ELF-1 (cell line): ENCODE results near the gene LRRC46.

Source experiments
- DNase-seq: peaks from one replicate; pipeline ENCODE4 v3.0.0-alpha.2; 2016; ENCODE audit warnings: low read depth, low spot score

LRRC46 gene

GRCh38 chr17:47831003-47831933 lies at the start of gene LRRC46, which contains the start of gene MRPL10:
TSS of gene LRRC46 (plus strand) at chr17:47831670. CDS start at chr17:47831990, 320 bp downstream.
TSS of gene MRPL10 (minus strand) at chr17:47831541. CDS start at chr17:47831511, 30 bp downstream.
- DNase-seq = peak; percentile 98

GRCh38 chr17:47785538-47786123 lies 45.8 kb upstream of the LRRC46 start:
- peak; percentile 36 for DNase-seq

GRCh38 chr17:47789611-47790561 lies 41.6 kb upstream of the LRRC46 start:
- peak; percentile 67 for DNase-seq

- no peak for DNase-seq
Measured at GRCh38 chr17:47791025-47791424, 40.4 kb upstream of the LRRC46 start.

- no peak for DNase-seq
Measured at GRCh38 chr17:47792457-47792856, 39.0 kb upstream of the LRRC46 start.

GRCh38 chr17:47792979-47793378 lies 38.5 kb upstream of the LRRC46 start:
- no peak for DNase-seq

GRCh38 chr17:47797797-47798196 lies 33.7 kb upstream of the LRRC46 start:
- DNase-seq = no peak

GRCh38 chr17:47800686-47801085 lies 30.8 kb upstream of the LRRC46 start:
- no peak for DNase-seq

GRCh38 chr17:47801176-47801765 lies 30.2 kb upstream of the LRRC46 start:
- no peak for DNase-seq

- no peak for DNase-seq
Measured at GRCh38 chr17:47801906-47802305, 29.6 kb upstream of the LRRC46 start.

GRCh38 chr17:47802341-47803022 lies 29.0 kb upstream of the LRRC46 start:
- peak; percentile 67 for DNase-seq

- no peak for DNase-seq
Measured at GRCh38 chr17:47803201-47803600, 28.3 kb upstream of the LRRC46 start.

GRCh38 chr17:47803751-47804150 lies 27.7 kb upstream of the LRRC46 start:
- no peak for DNase-seq

- no peak for DNase-seq
Measured at GRCh38 chr17:47804461-47804860, 27.0 kb upstream of the LRRC46 start.

- DNase-seq = no peak
Measured at GRCh38 chr17:47806026-47806912, 25.2 kb upstream of the LRRC46 start.

- DNase-seq = no peak
Measured at GRCh38 chr17:47806913-47807255, 24.6 kb upstream of the LRRC46 start.

GRCh38 chr17:47807421-47807820 lies 24.0 kb upstream of the LRRC46 start:
- no peak for DNase-seq

- no peak for DNase-seq
Measured at GRCh38 chr17:47808036-47808829, 23.2 kb upstream of the LRRC46 start.
